ENCODE measurements around the gene INIP. TPM values are rescaled to one million over a fixed set of nuclear protein-coding genes. Genes with fewer than 3 reads are reported as not detected.

INIP gene
- total RNA-seq, 3 donors from 2014 or later (not counting 1 experiment from before 2014, with no cell fraction given): 9.9 to 16.7 (median 16.4) TPM

- H3K27me3 ChIP-seq (ENCODE audit: control insufficient read depth, insufficient read depth, low read length): no peaks in the 10 kb centered on the region
- Mint-ChIP-seq H3K4me1 (no peaks in the 10 kb centered on the region), H3K27me3 (ENCODE audit: low read depth in 2 of 2) (peaks cover 0 to 3% of the 10 kb centered on the region in 2 donors), H3K9me3 (peaks cover 3% of the 10 kb centered on the region in 2 donors), H3K4me3 (no peak overlapping the region), H3K27ac (no peak overlapping the region), H3K36me3 (peaks cover 35% of the 10 kb centered on the region)
- no peaks in the 10 kb centered on the region for H3K4me1 ChIP-seq (ENCODE audit: control insufficient read depth, insufficient read depth, low read length)
- no peak for ATAC-seq
- no peak overlapping the region for H3K4me3 ChIP-seq (ENCODE audit: low read length)
- DNase-seq: no peak
- 94% methylated on average over 3 of the region's 3 CpGs for WGBS (ENCODE audit: insufficient coverage)
- TF ChIP-seq CTCF (IDR thresholded peaks at IDR 0.05): no peak
- intact Hi-C loops (cut with micrococcal nuclease): no loop called here
- H3K36me3 ChIP-seq (ENCODE audit: control insufficient read depth, insufficient read depth, low read length): no peaks in the 10 kb centered on the region
- H3K9me3 ChIP-seq (ENCODE audit: control insufficient read depth, insufficient read depth, low read length): peaks cover 5% of the 10 kb centered on the region
- H3K27ac ChIP-seq (ENCODE audit: low read length): no peak overlapping the region
Observed at GRCh38 chr9:112642126-112642525, 75.8 kb downstream of the INIP start.

- no peak for ATAC-seq
- H3K27me3 ChIP-seq (ENCODE audit: control insufficient read depth, insufficient read depth, low read length): no peaks in the 10 kb centered on the region
- DNase-seq: no peak
- H3K9me3 ChIP-seq (ENCODE audit: control insufficient read depth, insufficient read depth, low read length): peaks cover 5% of the 10 kb centered on the region
- no peak overlapping the region for H3K27ac ChIP-seq (ENCODE audit: low read length)
- H3K36me3 ChIP-seq (ENCODE audit: control insufficient read depth, insufficient read depth, low read length): no peaks in the 10 kb centered on the region
- intact Hi-C loops (cut with micrococcal nuclease): no loop called here
- Mint-ChIP-seq H3K36me3 (peaks cover 26% of the 10 kb centered on the region), H3K4me3 (no peak overlapping the region), H3K27ac (no peak overlapping the region), H3K27me3 (ENCODE audit: low read depth in 2 of 2) (peaks cover 0 to 3% of the 10 kb centered on the region in 2 donors), H3K4me1 (no peaks in the 10 kb centered on the region), H3K9me3 (peaks cover 3% of the 10 kb centered on the region in 2 donors)
- TF ChIP-seq CTCF (IDR thresholded peaks at IDR 0.05): no peak
- H3K4me1 ChIP-seq (ENCODE audit: control insufficient read depth, insufficient read depth, low read length): no peaks in the 10 kb centered on the region
- H3K4me3 ChIP-seq (ENCODE audit: low read length): no peak overlapping the region
- 91% methylated on average over 4 of the region's 4 CpGs for WGBS (ENCODE audit: insufficient coverage)
Observed at GRCh38 chr9:112640311-112640710, 77.6 kb downstream of the INIP start.

Other genes starting within 250 kb of the INIP start
- 1 to 10 TPM; 5.4 to 6.1 (median 5.5) TPM for gene KIAA1958, start 231.3 kb downstream of the INIP start, total RNA-seq
- gene SNX30, start 32.6 kb upstream of the INIP start, total RNA-seq: 10 to 100 TPM in 1 of 3 donors, 1 to 10 TPM in 2; 8.5 to 10.5 (median 9.3) TPM
- gene SLC46A2, start 172.8 kb upstream of the INIP start, total RNA-seq: under 1 TPM; 0.18 to 0.64 (median 0.23) TPM